GM21825 (cell line): ENCODE measurements around the gene CELSR1.

Experiments
- ATAC-seq: cut with Tn5 transposase; IDR thresholded peaks from one replicate; pipeline ENCODE4 v1.9.1; 2021; ENCODE audit warnings: mild to moderate bottlenecking, moderate library complexity; ENCODE audit not compliant: unreplicated experiment

Gene CELSR1

DNA sequence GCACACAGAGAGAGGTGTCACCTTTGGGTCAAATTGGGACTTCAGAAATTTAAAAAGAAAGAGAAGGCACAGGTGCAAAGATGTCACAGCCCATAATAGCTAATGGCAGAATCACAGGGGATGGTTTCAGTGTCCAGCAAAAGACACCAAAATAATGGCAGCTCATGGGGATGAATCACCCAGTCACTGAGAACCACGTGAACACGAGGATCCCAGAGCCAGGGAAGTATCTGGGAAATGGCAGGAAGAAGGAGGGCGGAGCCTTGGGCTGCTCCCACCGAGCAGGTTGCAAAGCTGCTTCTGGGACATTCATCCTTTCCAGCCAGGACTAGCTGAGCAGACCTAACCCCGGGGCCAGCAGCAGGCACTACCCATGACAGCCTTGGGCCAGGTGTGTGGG lies 156.3 kb downstream of the CELSR1 start:
- ATAC-seq = no peak

DNA sequence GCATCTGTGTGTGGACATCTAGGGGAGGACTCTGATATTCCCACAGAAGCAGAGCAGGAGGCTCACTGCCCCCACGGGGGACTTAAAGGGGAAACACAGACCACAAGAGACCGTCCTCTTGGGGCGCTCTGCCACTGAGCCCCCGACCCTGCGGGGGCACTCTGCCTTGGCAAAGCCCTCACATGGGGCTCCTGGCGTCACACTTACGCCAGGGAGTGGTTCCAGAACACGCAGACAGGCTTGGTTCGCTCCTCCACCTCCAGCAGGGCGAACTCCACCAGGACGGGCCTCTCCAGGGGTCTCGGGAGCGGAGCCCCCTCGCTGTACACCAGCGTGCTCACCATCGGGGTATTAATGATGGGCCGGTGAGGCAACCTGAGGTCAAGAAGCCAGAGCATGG lies 156.8 kb downstream of the CELSR1 start:
- no peak for ATAC-seq

DNA sequence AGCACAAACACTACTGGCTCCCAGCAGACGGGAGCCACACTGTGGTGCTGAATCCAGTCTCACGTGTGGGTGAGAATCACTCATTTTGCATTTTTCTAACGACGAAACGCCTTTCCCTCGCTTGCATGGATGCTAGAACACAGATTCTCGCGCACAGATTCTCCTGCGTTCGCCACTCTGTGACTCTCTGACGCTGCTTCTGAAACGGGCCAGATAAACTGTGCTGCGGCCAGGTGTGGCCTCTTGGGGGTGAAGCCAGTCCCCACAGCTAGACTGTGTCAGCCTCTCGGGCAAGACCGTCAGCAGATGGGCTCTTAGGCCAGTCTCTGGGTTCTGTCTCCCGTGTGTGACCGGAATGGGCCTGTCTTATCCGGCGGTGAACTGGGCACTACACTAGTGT lies 157.4 kb downstream of the CELSR1 start:
- ATAC-seq = no peak

DNA sequence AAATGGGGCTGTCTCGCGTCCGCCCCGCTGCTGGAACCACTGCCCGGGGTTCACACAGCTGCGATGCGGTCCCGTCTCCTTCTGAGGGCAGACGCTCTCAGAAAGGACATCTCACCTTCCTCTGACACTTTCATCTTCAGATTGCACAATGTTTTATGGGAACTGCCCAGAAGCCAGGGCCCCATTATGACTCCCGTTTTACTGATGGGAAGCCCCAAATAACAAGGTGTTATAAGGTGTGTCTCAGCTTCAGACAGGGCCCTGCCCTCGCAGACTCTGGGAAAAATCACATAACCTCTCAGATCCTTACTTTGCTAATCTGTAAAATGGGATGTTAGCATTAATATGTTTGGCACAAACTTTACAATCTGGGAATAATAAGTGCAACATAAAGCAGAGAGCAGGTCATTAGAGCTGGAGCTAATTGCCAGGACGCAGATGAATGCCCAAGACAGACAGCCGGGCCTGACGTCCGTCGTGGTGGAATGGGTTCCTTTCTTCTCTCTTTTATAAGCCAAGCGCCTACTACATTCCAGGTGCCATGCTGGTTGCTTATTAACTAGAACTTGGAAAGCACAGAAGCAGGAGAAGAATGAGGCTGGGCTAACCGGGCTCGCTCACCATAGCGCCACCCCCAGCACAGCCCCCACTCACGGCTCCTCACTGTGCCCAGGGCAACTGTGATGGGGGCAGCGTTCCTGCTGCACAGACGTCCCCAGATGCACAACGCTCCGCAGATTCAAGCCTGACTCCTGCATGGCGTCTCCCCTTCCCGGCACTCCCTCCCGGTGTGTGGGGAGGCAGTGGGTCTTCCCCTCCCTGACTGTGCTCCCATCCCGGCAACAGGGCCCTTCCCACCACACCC lies 158.1 kb downstream of the CELSR1 start:
- ATAC-seq = no peak

DNA sequence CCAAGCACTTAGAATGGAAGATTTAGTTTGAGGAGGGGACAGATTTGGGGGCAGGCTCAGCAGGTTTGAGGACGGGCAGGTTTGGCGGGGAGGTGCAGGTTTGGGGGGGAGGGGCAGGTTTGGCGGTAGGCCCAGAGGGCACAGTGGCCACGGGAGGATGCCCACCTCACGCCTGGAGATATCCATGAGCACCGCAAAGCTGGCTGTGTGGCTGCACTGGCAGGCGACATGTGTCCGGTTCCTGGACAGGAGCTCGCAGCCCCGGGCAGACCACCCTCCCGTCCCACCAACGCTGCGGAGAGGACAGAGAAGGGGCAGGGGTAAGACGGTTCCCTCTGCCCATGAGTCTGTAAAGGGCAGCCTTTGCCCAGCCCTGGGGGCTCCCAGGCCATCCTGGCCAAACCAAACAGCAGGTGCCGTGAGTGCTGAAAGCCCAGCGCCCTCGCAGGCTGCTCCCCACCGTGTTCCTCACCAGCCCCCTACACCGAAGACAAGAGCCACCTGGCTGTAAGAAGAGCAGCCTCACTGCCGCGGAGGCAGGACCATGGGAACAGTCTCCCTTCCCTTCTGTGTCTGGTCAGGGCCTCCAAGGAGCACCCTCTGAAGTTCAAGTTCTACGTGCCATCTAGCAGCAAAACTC lies 158.9 kb downstream of the CELSR1 start:
- no peak for ATAC-seq

DNA sequence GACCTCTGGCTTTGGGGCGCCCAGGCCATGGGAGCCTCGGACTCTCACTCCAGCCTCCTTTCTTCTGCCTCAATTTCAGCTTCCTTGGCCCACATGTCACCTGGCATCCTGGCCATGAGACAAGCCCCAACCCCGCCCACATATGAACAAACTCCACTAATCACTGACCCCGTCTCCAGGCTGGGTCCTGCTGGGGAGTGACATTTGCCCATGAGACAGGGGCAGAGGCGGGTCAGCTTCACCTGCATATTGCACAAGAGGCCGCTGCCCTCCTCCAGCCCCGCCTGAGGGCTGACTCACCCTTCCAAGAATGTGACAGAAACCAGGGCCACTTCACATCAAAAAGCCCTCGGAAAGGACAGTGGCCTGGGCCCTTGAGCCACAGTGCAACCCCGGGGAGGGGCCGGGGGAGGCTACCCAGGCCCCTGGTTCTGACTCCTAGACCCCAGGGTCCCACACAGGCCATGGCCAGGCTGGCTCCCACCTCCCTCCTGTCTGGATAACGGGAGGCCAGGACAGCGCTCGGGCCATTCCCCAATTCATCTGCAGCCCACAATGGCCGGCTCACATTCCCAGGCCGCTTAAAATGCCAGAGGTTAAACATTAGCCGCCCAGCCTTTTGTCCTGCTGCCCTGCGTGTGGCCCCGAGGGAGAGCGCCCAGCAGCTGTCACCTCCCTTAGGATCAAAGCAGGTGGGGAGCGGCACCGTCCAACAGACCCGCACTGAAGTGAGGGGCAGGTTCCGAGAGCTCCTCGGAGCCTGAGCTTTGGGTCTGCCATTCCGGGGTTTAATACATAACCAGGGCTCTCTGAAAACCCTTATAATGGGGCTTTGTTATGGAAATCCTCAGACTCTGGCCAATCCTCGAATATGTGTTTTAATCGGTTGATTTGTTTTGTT lies 159.6 kb downstream of the CELSR1 start:
- no peak for ATAC-seq

DNA sequence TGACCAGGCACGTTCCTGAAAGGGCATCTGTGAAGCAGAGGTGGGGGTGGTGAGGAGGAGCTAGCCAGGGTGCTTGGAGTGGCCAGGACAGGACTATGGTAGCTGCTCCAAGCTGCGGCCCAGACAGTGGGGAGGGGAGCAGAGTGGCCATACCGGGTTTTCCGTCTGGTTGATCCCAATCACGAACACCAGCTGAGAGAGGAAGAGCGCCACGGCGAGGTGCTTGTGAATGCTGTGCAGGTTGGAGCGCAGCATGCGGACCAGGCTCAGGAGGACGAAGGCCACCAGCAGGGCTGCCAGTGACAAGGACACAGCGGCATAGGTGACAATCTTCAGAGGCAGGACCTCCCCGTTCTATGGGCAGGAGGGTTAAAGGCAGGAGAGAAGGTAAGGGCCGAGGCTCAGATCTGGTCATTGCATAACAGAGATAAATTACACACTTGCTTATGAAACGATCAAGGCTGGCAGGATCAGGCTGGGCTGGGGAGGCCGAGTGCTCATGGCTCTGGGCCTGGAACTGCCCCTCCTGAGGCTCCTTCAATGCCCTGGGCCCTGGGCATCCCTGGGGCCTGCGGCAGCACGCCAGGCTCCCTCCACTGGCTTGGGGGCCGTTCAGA lies 160.4 kb downstream of the CELSR1 start:
- no peak for ATAC-seq

DNA sequence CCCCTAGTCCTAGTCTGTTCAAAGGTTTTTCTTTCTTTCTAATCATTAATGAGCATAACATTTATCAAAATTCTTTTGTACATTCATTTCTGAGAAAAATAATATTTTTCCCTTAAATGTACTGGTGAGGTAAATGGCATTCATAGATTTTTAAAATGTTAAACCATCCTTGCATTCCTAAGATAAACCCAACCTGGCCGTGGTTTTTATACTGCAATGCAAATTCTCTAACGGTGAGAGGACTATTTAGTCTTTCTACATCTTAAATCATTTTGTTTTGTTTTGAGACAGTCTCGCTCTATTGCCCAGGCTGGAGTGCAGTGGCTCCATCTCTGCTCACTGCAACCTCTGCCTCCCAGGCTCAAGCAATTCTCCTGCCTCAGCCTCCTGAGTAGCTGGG lies 161.3 kb downstream of the CELSR1 start:
- ATAC-seq = no peak

DNA sequence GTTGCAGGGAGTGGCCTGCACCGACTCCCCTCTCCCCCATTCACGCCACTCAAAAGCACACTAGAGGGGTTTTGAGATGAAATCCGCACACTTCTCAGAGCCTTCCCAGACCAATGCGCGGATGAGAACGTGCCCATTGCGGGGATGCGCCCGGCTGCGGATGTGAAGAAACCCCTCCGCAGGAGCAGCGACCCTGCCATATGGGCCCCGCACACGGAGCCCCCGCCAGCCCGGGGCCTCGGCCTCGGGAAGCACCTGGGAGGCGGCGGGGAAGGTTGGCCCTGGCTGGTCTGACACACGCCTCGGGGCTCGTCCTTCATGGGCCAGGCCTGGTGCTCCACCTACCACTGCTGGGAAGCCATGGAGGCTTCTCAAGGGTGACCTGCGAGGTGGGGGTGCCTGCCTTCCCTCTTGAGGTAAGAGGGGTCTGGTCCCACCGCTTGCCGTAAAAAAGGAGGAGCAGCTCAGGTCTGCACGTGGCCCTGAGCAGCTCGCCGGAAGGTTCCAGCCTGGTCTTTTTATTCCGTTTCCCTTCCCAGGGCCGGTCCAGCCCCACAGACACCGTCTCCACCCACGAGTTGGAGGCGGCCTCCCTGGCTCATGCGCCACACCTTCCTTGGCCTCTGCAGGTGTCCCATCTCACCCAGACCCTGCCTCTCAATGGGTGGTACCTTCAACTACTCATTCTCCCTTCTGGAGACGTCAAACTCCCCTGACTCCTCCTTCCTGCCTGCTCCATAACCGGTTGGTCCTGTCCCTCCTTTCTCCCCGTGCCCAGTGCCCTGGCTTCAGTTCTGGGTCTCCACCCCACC lies 162.6 kb downstream of the CELSR1 start:
- no peak for ATAC-seq

DNA sequence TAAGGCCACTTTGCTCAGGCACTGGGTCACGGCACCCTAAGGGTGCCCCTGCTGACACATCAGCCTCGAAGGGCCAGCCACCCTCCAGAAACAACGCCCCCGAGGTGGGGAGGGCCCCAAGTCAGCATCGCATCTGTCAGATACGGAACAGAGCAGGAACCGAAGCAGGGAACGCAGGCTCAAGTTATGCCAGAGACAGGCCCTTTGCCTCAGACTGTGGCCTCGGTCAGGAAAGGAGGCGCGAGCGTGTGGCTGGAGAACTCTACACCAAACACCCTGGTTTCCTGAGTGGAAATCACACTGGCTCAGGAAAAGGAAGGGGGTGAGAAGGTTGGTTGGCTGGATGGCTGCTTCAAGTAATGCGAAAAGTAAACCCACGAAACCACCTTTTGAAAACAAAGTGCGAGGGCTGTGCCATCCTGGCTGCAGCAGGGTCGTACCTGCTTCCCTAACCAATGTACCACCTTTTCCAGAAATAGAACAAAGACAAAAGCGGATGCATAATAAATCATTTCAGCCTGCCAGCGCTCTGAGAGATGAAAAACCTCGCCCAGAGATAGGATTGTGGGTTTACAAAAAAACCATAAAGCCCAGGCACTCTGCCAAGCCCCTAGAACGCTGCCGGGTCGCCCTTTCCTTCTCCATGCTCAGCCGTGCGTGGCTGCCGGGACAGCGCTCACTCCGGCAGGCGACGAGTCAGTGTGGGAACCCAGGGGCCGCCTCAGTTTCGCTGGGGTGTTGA lies 163.3 kb downstream of the CELSR1 start:
- no peak for ATAC-seq

DNA sequence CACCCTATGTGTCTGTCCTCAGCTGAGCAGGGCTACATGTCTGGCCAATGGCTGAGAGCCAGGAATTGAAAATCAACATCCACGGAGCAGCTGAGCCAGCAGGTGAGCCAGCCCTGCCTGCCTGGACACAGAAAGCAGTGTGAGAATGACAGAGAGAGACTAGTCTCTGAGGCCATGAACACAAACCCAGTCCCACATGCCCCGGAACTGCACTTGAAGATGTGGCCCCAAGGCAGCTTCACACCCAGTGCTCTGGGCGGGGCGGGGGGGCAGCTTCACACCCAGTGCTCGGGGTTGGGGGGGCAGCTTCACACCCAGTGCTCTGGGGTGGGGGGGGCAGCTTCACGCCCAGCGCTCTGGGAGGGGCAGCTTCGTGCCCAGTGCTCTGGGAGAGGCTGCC lies 164.3 kb downstream of the CELSR1 start:
- ATAC-seq = no peak

DNA sequence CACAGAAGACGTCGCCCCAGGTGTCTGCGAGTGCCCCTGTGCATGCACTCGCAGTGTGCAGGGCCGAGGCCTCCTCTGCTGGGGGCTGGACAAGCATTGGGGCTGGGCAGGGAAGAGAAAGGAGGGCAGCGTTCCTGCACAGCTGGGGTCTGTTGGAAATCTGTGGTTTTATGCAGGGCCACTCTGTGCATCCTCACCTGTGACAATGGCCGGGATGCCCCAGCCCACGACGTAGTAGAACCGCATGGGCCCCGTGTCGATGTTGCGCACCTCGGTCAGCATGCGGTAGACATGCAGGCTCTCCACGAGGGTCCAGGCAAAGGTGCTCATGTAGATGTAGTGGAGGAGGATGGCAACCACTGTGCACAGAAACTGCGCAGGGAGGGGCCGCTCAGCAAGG lies 164.7 kb downstream of the CELSR1 start:
- no peak for ATAC-seq

DNA sequence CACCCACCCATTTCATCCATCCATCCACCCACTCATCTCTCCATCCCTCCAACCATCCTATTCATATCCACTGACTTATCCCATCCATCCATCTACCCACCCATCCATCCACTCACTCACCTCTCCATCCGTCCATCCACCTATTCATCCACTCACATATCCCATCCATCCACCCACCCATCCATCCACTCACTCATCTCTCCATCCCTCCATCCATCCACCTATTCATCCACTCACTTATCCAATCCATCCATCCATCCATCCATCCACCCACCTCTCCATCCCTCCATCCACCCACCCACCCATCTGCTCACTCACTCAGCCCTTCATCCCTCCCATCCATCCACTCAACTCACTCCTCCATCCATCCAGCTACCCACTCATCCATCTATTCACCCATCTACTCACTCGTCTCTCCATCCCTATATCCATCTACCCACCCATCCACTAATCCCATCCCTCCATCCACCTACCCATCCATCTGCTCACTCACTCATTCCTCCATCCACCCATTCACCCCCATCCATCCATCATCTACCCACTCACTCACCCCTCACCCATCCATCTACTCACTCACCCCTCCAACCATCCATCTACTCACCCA lies 165.7 kb downstream of the CELSR1 start:
- ATAC-seq = no peak

DNA sequence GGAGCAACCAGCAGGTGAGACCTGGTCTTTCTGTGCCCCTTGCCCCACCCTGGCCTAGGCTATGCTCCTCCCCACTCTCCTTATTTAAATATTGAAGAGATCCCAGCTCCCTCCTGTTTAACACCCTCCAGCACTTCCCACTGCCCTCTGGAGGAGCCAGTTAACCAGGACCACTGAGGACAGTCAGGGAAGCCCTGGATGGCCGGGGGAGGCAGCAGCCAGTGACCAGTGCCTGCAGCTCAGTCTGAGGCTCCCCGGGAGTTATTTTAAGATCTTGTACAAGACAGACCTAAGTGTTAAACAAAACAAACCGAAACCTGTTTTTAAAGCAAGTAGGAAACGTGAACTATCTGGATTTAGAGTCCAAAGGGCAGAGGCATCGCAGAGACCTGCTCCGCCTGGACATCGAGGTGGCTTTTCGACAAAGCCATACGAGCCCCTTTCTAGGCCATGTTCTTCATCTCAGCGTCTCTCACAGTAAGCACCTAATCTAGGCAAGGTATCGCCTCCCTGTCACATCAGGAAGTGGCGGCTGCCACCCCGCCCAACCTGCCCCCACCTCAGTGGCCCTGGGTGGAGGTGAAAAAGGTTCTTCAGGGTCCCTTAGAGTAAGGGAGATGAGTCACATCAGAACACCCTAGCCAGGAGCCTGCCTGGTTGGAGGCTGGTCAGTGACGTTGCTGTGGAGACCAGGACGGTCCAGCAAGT lies 166.7 kb downstream of the CELSR1 start:
- ATAC-seq = no peak

DNA sequence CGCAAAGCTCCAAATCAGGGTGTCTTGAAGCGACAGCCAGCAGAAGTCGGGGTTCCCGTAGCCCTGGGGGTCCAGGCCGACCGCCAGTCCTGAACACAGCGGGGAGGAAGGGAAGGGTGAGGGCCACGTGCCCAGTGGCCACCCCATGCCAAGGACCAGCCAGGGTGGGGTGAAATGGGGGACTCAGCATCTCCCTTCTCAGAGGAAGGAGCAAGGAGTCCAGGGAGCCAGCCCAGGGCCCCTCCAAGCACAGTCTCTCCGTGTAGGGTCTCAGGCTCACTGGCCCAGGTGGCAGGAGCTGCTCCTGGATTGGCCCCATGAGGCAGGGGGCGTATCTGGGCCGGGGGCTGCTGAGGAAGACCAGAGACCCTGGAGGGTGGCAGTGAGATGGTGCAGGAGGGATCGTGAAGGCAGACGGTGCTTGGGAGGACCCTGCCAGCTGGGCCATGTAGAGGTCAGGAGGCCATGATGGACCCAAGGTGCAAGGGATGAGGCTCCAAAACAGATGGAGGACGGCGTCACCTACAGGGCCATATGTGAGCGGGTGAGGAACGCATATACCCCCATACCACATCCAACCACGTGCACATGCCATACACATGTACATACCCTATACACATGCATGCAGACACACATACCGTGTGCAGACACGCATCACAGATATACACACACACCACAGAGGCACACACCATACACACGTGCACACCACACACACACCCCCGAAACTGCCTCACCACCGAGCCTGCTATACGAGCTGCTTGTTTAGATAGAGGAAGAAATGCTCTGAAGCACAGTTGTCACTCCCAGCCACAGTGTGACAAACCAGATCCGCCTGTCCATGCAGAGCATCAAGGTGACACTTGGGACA lies 167.5 kb downstream of the CELSR1 start:
- no peak for ATAC-seq

DNA sequence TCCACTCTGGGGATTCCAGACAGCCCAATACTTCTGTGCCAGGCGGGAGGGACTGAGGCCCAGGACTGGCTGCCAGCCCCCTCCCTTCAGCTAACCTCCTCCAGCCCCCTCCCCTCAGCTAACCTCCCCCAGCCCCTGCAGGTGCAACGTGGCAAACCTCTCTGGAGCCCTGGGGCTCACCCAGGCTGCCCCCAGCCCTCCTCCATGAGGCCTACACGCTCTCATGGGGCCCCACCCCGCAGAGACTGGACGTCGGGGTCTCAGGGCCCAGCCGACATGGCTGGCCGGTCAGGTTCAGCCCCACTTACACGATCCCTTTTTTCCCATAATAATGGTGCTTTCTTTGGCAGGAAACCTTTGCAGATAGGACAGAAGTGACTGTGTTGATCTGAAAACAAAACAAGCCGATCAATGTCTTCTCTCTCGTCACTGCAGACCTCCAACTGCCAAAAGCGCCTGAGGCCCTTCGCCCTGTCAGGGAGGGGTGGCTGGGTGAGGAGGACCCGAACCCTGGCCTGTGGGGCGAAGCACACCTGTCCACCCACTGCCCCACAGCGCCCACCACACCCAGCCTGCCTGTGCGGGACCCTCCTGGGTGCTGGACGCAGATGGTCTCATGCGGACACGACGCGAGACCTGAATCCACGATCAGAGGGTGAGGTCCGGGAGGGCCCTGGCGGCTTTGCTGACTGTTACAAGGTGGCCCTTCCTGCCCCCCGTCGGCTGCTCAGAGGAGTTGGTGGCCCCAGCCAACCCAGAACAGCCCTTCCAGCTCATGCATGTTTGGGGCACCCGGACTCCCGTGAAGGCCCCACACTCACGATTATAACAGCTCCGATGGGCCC lies 168.3 kb downstream of the CELSR1 start:
- no peak for ATAC-seq

DNA sequence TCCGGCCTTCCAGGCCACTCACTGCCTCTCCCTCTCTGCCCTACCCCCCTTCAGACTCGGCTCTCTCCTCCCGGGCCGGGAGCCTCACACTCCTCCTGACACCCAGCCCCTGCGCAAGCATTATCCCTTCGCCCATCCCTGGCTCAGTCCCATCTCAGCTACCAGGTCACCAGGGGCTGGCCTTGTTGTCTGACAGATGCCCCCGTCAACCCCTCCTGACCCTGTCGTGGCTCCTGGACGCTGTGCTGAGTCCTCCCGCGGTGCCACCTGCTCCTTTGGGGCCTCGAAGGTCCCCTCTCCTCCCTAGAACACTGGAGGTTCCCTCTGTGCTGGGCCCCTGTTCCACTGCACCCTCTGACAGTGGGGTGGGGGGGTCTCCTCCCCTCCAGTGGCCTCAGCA lies 169.0 kb downstream of the CELSR1 start:
- ATAC-seq = no peak
